HG02840 (cell line): Measurements from ENCODE around the gene CD79A.
"Not testable (repeated sequence)": the region's sequence is repeated elsewhere in the genome, so short reads cannot be mapped to it uniquely, and the experiment has no call there.

Experiments
- ATAC-seq: cut with Tn5 transposase; IDR thresholded peaks from one replicate; pipeline ENCODE4 v1.9.1; 2021; ENCODE audit warnings: mild to moderate bottlenecking, moderate library complexity, moderate number of reproducible peaks; ENCODE audit not compliant: unreplicated experiment, low FRiP score

Gene CD79A

DNA sequence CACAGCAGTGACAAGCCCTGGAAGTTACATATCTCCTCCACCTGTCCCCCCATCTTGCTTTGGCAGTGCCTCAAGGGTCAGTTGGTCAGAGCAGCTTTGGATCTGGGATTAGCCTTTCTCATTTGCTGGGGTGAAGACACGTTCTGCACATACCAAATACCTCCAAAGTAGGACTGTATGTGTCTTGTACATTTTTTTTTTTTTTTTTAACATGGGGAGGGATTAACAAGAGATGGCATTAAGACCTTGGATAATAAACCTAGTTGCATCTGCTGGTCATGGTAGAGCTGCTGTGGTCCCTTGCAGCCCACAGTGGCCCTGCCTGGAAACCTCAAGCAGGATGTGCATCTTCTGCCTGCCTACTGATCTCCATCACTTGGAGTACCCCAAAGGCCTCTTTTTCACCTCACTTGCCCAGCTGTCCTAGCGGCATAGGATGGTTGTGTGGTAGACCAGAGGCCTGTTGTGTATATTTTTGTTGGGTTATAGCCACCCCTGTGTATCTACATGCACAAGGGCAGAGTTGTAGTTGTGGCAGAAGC is 14.6 kb upstream of the CD79A start:
- ATAC-seq = no peak

- no peak for ATAC-seq
These were observed 13.7 kb upstream of the CD79A start for GRCh38 chr19:41863209-41863931.

DNA sequence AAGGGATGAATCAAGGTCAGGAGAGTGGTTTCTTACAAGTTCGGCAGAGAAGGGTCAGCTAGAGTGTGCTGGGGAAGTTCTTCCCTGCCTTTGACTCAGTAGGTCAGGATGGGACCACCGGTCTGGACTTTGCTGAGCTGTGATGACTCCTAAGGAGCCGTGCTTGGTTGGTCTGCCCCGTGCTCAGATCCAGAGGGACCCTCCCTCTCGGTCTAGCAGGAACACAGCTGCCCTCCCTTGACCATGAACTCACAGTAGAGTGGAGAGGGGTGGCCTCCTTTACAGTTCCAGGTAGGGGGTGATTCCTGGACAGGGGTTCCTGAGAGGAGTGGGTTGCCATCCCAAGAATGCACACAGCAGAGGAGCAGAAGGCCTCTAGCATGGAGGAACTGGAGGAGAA is 12.7 kb upstream of the CD79A start:
- ATAC-seq = no peak

- ATAC-seq = no peak
These were observed 10.8 kb upstream of the CD79A start for GRCh38 chr19:41866284-41866683.

DNA sequence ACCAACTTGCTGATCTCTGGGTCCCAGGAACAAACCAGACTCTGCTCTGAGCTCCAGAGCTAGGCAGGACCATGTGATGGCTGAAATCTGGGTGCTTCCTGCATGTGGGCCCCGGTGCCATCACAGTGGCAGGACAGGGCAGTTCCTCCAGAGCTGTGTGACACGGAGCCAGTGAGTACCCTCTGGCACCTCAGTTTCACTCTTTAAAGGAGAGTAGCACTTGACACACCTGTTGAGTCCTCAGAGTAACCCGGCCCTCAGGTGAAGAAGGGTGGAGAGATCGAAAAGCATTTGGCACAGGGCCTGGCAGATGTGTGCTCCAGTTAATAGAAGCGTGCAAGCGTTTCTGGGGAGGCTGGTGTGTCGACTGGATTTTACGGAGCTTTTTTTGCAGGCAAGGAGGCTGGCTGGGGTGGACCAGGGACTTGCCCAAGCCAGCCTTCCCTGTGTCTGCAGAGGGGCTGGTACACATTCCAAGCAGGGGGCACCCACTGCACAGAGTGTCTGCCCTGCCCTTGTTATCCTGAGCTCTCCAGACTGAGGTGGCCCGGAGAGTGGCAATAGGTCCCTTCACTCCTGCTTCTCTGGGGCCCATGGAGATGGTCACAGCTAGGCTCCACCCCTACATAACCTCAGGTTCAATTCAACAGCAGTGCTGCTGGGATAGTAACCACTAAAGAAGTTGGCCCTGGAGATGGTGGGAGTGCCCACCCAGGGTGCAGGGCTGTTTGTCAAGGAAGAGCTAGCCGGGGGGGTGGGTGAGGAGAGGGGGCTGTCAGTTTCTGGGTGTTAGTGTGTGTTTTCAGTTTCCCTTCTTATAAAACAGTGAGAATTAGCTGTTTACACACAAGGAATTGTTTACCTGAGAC is 8.7 kb upstream of the CD79A start:
- ATAC-seq = no peak

DNA sequence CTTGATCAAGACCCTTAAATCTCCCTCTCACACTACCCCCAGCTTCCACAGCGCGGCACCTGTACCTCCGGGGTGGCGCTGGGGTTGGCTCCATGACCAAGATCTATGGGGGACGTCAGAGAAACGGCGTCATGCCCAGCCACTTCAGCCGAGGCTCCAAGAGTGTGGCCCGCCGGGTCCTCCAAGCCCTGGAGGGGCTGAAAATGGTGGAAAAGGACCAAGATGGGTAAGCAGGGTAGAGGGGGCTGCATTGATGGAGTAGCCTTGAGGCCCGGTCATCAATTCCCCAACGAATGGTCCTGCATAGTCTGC is 8.1 kb upstream of the CD79A start:
- no peak for ATAC-seq

GRCh38 chr19:41869374-41869955 is 7.6 kb upstream of the CD79A start:
- ATAC-seq = no peak

DNA sequence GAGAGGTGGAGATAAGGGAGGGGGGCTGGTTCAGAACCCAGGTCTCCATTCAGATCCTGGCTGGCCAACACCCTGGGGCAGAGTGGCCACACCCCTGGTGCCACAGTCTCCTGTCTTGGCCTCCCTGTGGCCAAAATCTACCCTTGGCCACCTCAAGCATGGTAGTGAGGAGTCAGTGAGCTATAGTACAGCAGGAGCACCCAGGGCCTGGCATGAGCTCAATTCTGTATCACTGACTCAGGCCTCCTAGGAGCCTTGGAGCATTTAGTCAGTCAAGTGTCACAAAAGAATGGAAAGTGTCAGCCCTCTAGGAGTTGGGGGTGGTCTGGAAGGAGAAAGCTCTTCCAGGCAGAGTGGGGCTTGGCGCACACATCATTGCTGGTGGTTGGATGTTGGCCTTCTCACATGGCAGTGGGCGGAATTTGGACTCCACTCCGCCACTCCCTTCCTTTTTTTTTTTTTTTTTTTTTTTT is 6.6 kb upstream of the CD79A start:
- ATAC-seq = no peak

- no peak for ATAC-seq
These were observed 5.3 kb upstream of the CD79A start for GRCh38 chr19:41871573-41872383.

GRCh38 chr19:41872384-41872774 is 4.7 kb upstream of the CD79A start:
- no peak for ATAC-seq

DNA sequence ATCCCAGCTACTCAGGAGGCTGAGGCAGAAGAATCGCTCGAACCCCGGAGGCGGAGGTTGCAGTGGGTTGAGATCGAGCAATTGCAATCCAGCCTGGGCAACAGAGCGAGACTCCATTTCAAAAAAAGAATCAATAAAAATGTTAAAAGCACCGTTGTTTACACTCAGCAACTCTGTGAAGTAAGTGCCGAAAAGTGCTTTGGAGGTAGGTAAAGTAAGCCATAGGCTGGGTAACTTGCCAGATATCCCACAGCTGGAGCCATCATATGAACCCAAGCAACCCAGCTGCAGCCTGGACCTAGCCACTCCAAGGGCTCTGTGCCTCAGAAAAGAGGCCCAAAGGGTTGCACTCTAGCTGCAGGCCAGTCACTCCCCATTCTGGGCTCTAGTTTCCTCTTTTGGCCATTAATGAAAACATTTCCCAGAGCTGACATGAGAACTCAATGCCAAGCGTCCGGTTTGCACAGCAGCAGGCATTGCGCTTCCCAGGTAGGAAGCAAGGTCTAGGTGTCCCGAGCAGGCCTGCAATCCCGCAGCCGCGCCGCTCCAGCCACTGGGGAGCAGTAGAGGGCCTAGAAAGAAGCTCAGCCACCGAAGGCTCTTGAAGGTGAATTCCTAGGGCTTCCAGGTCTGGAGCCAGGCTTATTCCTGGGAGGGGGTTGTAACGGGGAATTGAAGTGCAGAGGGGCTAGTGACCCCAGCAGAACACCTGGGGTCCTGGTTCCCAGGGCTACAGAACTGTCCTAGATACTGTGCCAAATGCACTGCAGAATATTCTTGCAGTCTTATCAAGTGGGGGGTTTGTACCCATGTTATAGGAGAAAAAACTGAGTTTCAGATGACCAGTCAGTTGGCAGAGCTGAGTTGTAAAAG is 4.1 kb upstream of the CD79A start:
- ATAC-seq = no peak

- ATAC-seq = not testable (repeated sequence)
These were observed 1.1 kb upstream of the CD79A start for GRCh38 chr19:41875973-41876372.

DNA sequence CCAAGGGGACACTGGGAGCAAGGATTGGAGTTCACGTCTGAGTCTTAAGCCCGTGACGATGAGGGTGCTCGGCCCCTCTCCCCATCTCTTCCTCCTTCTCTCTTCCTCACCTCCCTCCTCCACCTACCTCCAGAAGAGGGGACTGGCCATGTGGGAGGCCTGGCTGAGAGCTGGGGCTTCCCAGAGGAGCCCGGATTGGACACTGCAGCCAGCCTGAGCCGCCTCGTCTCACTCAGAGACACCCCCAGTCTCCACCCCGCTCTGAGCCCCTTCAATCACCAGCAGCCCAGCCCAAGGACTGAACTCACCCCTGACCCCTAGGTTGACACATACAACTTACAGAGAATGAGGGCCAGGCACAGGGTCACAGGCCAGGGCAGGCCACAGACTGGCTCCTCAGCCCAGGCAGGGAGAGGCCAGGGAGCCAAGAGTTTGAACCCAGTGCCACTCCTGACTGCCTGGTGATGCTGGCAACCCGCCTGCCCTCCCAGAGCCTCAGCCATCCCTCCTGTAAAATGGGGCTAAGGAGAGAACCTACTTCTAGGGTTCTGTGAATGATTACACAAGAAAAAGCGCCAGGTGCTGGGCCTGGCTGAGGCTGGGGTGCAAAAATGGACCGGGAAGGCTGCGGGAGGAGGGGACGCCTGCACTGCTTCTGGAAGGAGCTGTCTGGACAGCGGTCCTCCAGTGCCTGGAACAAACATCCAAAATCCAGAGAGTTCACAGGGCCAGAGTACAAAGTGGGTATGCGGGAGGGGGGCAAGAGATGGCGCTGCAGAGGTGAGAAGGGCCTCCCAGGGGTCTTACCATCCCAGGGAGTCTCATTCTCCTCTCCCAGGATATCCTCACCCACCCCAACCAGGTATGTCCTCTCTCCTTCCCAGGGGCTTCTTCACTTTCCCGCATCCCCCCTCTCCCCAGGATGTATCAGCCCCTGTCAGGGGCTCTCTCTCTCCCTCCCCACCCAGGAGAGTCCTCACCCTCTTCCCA is 1.1 kb downstream of the CD79A start:
- no peak for ATAC-seq

GRCh38 chr19:41879080-41879479 is 2.0 kb downstream of the CD79A start:
- ATAC-seq = no peak

DNA sequence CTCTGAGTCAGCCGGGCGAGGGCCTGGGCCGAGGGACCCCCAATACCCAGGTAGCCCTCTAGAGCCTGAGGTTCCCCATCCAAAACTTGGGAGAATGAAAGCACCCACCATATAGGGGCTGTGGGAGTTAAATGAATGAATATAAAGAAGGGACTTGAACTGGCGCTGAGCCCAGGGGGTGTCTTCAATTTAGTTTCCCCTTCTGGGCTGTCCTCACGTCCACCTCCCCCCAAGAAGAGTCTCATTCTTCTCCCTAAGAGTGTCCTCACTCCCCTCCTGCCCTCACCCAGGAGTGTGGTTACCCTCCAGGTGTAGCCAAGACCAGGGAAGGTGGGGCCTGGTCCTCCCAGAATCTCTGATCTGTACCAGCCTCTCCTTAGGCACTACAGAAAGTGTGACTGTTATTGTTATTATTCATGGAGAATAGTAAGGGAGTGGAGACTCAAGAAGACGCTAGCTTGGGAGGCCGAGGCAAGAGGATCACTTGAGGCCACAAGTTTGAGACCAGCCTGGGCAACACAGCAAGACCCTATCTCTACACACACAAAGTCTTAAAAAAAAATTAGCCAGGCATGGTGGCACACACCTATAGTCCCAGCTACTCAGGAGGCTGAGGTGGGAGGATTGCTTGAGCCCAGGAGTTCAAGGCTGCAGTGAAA is 2.7 kb downstream of the CD79A start:
- ATAC-seq = no peak

DNA sequence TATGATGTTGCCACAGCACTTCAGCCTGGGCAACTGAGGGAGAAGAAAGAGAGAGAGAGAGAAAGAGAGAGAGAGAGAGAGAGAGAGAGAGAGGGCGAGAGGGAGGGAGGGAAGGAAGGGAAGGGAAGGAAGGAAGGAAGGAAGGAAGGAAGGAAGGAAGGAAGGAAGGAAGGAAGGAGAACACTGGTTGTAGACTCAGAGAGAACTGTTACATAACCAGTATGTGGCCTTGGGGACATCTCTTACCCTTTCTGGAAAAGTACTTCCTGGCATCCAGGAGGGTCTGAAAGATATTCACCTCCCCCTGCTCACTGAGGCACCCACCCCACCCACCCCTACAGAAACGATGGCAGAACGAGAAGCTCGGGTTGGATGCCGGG is 3.2 kb downstream of the CD79A start:
- ATAC-seq = no peak

- no peak for ATAC-seq
These were observed 5.7 kb downstream of the CD79A start, which contains the start of gene ARHGEF1 for GRCh38 chr19:41882568-41883462. ARHGEF1 (plus strand) TSS chr19:41883184; CDS start chr19:41888083, 4,899 bp downstream.
